Neural crest cell (in vitro differentiated cells): ENCODE results near the gene RANBP17. TPM values are rescaled to one million over a fixed set of nuclear protein-coding genes. Genes with fewer than 3 reads are reported as not detected.
"Not testable (repeated sequence)": the region's sequence is repeated elsewhere in the genome, so short reads cannot be mapped to it uniquely, and the experiment has no call there.

ENCODE experiments used
- DNase-seq: peaks from one replicate; pipeline ENCODE4 v3.0.0; 2021; ENCODE audit warnings: low read depth, mixed read lengths, low spot score
- H3K27ac Mint-ChIP-seq: one replicate; pipeline ENCODE4 v1.8.0; 2021; ENCODE audit warnings: mild to moderate bottlenecking, mixed read lengths; ENCODE audit not compliant: unreplicated experiment
- H3K27me3 Mint-ChIP-seq: 2 replicates; pipeline ENCODE4 v1.8.0; 2021; ENCODE audit warnings: low read depth, mild to moderate bottlenecking, mixed read lengths
- H3K36me3 Mint-ChIP-seq: 2 replicates; pipeline ENCODE4 v1.8.0; 2021; ENCODE audit warnings: low read depth, mild to moderate bottlenecking, mixed read lengths
- H3K4me1 Mint-ChIP-seq: 2 replicates; pipeline ENCODE4 v1.8.0; 2021; ENCODE audit warnings: mixed read lengths
- H3K4me3 Mint-ChIP-seq: one replicate; pipeline ENCODE4 v1.8.0; 2021; ENCODE audit warnings: mild to moderate bottlenecking, mixed read lengths
- H3K9me3 Mint-ChIP-seq: 2 replicates; pipeline ENCODE4 v1.8.0; 2021; ENCODE audit warnings: mixed read lengths
- CTCF ChIP-seq: fragments of 200-600 bp; sonication (generic); conservative IDR thresholded peaks from 2 replicates; pipeline ENCODE4 v1.5.0; 2021; ENCODE audit warnings: antibody characterized with exemption, mild to moderate bottlenecking
- total RNA-seq: library from RNA; stranded (reverse); gene quantifications from 2 replicates; pipeline ENCODE4 v1.2.1, GENCODE V29; 2021

Gene RANBP17
- total RNA-seq, 1 donor from 2014 or later, result 26.9 TPM

- no peak overlapping the region for H3K27ac Mint-ChIP-seq
These were observed 313.9 kb downstream of the RANBP17 start for GRCh38 chr5:171175746-171176145.

GRCh38 chr5:171178190-171178589, 316.4 kb downstream of the RANBP17 start:
- DNase-seq, H3K4me3 Mint-ChIP-seq, H3K27ac Mint-ChIP-seq, H3K9me3 Mint-ChIP-seq, H3K4me1 Mint-ChIP-seq, H3K27me3 Mint-ChIP-seq: not testable (repeated sequence)
- peaks cover 10% of the 10 kb centered on the region for H3K36me3 Mint-ChIP-seq

More at GRCh38 chr5:171175746-171176145, 313.9 kb downstream of the RANBP17 start:
- Mint-ChIP-seq H3K9me3 (no peaks in the 10 kb centered on the region), H3K36me3 (peaks cover 10% of the 10 kb centered on the region), H3K27me3 (no peaks in the 10 kb centered on the region), H3K4me1 (no peaks in the 10 kb centered on the region), H3K4me3 (no peak overlapping the region)
- TF ChIP-seq CTCF, result no peak
- DNase-seq, result no peak

GRCh38 chr5:171188016-171188415, 326.2 kb downstream of the RANBP17 start:
- no peak for DNase-seq
- peaks cover 26% of the 10 kb centered on the region for H3K36me3 Mint-ChIP-seq

GRCh38 chr5:171189442-171189841, 327.6 kb downstream of the RANBP17 start:
- Mint-ChIP-seq H3K9me3 (peaks cover 5% of the 10 kb centered on the region), H3K27ac (no peak overlapping the region), H3K4me1 (no peaks in the 10 kb centered on the region), H3K4me3 (no peak overlapping the region), H3K27me3 (no peaks in the 10 kb centered on the region), H3K36me3 (peaks cover 17% of the 10 kb centered on the region)
- DNase-seq, result no peak
- no peak for TF ChIP-seq CTCF

More at GRCh38 chr5:171188016-171188415, 326.2 kb downstream of the RANBP17 start:
- no peak for TF ChIP-seq CTCF
- Mint-ChIP-seq H3K4me1 (no peaks in the 10 kb centered on the region), H3K9me3 (peaks cover 8% of the 10 kb centered on the region), H3K27ac (no peak overlapping the region), H3K4me3 (no peak overlapping the region), H3K27me3 (no peaks in the 10 kb centered on the region)

- no peaks in the 10 kb centered on the region for H3K4me1 Mint-ChIP-seq
- no peak for DNase-seq
- H3K27ac Mint-ChIP-seq, result no peak overlapping the region
- no peak for TF ChIP-seq CTCF
- H3K27me3 Mint-ChIP-seq, result no peaks in the 10 kb centered on the region
- peaks cover 2% of the 10 kb centered on the region for H3K9me3 Mint-ChIP-seq
- peaks cover 7% of the 10 kb centered on the region for H3K36me3 Mint-ChIP-seq
- H3K4me3 Mint-ChIP-seq, result no peak overlapping the region
These were observed 330.3 kb downstream of the RANBP17 start for GRCh38 chr5:171192111-171192510.

GRCh38 chr5:171201310-171201709, 339.5 kb downstream of the RANBP17 start:
- Mint-ChIP-seq H3K9me3 (no peaks in the 10 kb centered on the region), H3K27ac (no peak overlapping the region), H3K4me3 (no peak overlapping the region), H3K4me1 (peaks cover 12% of the 10 kb centered on the region), H3K27me3 (no peaks in the 10 kb centered on the region), H3K36me3 (no peaks in the 10 kb centered on the region)
- DNase-seq, result no peak
- no peak for TF ChIP-seq CTCF
